ENCODE results near the gene E2F4. TPM values are rescaled to one million over a fixed set of nuclear protein-coding genes. Genes with fewer than 3 reads are reported as not detected.

E2F4 gene
- total RNA-seq, 1 experiment from 2014 or later, result 81.0 TPM

GRCh38 chr16:67197704-67198103 lies 5.7 kb downstream of the E2F4 start:
- H3K9me3 Mint-ChIP-seq (ENCODE audit: unreplicated experiment), result no peaks in the 10 kb centered on the region
- POLR2A ChIA-PET, result interaction anchor here (0.8 to 3.8 kb wide), 19 partner anchors 8 to 219 kb away, joined by 3 to 28 read pairs (median 5); partner anchors contain the start of genes EXOC3L1, FHOD1 and NOL3
- TF ChIP-seq CTCF (IDR thresholded peaks at IDR 0.05; ENCODE audit: unreplicated experiment), result no peak
- peaks cover 49% of the 10 kb centered on the region for H3K36me3 Mint-ChIP-seq (ENCODE audit: insufficient read depth, unreplicated experiment)
- no peaks in the 10 kb centered on the region for H3K27me3 Mint-ChIP-seq (ENCODE audit: insufficient read depth, unreplicated experiment)
- no TSS peak for BruUV-seq (replicated peaks)
- intact Hi-C loops (cut with micrococcal nuclease), result loop anchor here (2.0 kb wide), 2 partner anchors 29 to 49 kb away; partner anchors contain the start of genes FHOD1 and TMEM208
- no peak overlapping the region for H3K4me3 Mint-ChIP-seq (ENCODE audit: unreplicated experiment)
- peaks cover 34% of the 10 kb centered on the region for H3K4me1 Mint-ChIP-seq (ENCODE audit: insufficient read depth, unreplicated experiment)
- H3K27ac Mint-ChIP-seq (ENCODE audit: low read depth, unreplicated experiment), result peak overlapping the region; percentile 55
- DNase-seq (ENCODE audit: unreplicated experiment), result no peak
- CTCF ChIA-PET, result interaction anchor here (0.6 to 3.6 kb wide), 27 partner anchors 8 to 397 kb away, joined by 3 to 29 read pairs (median 4); partner anchors contain the start of genes CES4A, EXOC3L1, NAE1 and TMEM208

- ChIA-PET POLR2A (interaction anchor here (0.8 to 3.8 kb wide), 19 partner anchors 9 to 219 kb away, joined by 3 to 28 read pairs (median 5); partner anchors contain the start of genes EXOC3L1, FHOD1, NOL3 and TMEM208), CTCF (interaction anchor here (0.5 to 3.6 kb wide), 35 partner anchors 9 to 396 kb away, joined by 3 to 29 read pairs (median 4); partner anchors contain the start of genes CES4A, EXOC3L1, MATCAP1 and TMEM208)
- Mint-ChIP-seq H3K27ac (ENCODE audit: low read depth, unreplicated experiment) (peak overlapping the region; percentile 55), H3K36me3 (ENCODE audit: insufficient read depth, unreplicated experiment) (peaks cover 49% of the 10 kb centered on the region), H3K27me3 (ENCODE audit: insufficient read depth, unreplicated experiment) (no peaks in the 10 kb centered on the region), H3K9me3 (ENCODE audit: unreplicated experiment) (no peaks in the 10 kb centered on the region), H3K4me1 (ENCODE audit: insufficient read depth, unreplicated experiment) (peaks cover 34% of the 10 kb centered on the region), H3K4me3 (ENCODE audit: unreplicated experiment) (peak overlapping the region; percentile 89)
- peak; percentile 84 for DNase-seq (ENCODE audit: unreplicated experiment)
- intact Hi-C loops (cut with micrococcal nuclease), result loop anchor here (2.0 kb wide), 2 partner anchors 29 to 49 kb away; partner anchors contain the start of genes FHOD1 and TMEM208
- BruUV-seq (replicated peaks), result TSS peak; percentile 19
- TF ChIP-seq CTCF (IDR thresholded peaks at IDR 0.05; ENCODE audit: unreplicated experiment), result peak; percentile 74
These were observed 6.3 kb downstream of the E2F4 start for GRCh38 chr16:67198238-67198734.

GRCh38 chr16:67199011-67199807 lies 7.3 kb downstream of the E2F4 start, which contains the start of gene ELMO3:
ELMO3 (plus strand) TSS chr16:67199131; CDS start chr16:67199327, 196 bp downstream.
- ChIA-PET CTCF (interaction anchor here (0.5 to 3.6 kb wide), 31 partner anchors 9 to 682 kb away, joined by 3 to 29 read pairs (median 4); partner anchors contain the start of genes CES4A, EXOC3L1, MATCAP1 and TMEM208), POLR2A (interaction anchor here (1.1 to 3.8 kb wide), 10 partner anchors 8 to 47 kb away, joined by 5 to 28 read pairs (median 8); partner anchors contain the start of genes EXOC3L1, FHOD1, NOL3 and TMEM208)
- no TSS peak for BruUV-seq (replicated peaks)
- DNase-seq (ENCODE audit: unreplicated experiment), result peak; percentile 71
- peaks cover 34% of the 10 kb centered on the region for H3K4me1 Mint-ChIP-seq (ENCODE audit: insufficient read depth, unreplicated experiment)
- H3K36me3 Mint-ChIP-seq (ENCODE audit: insufficient read depth, unreplicated experiment), result peaks cover 54% of the 10 kb centered on the region
- H3K4me3 Mint-ChIP-seq (ENCODE audit: unreplicated experiment), result peak within 1 kb of the TSS; percentile 89
- H3K27me3 Mint-ChIP-seq (ENCODE audit: insufficient read depth, unreplicated experiment), result no peaks in the 10 kb centered on the region
- H3K9me3 Mint-ChIP-seq (ENCODE audit: unreplicated experiment), result no peaks in the 10 kb centered on the region
- peak; percentile 47 for TF ChIP-seq CTCF (IDR thresholded peaks at IDR 0.05; ENCODE audit: unreplicated experiment)
- intact Hi-C loops (cut with micrococcal nuclease), result loop anchor here (2.0 kb wide), 2 partner anchors 28 to 48 kb away; partner anchors contain the start of genes FHOD1 and TMEM208
- H3K27ac Mint-ChIP-seq (ENCODE audit: low read depth, unreplicated experiment), result peak within 1 kb of the TSS; percentile 84

All from MCF 10A (cell line).